Neural cell (in vitro differentiated cells): ENCODE data around the gene EMC9. TPM values are rescaled to one million over a fixed set of nuclear protein-coding genes. Genes with fewer than 3 reads are reported as not detected.

ENCODE experiments used
- H2AFZ ChIP-seq: fragments of 200-600, 300-800 bp; sonication (generic), shearing (Covaris generic); 2 replicates; pipeline ENCODE4 v1.6.0; 2014; ENCODE audit warnings: low read depth, mild to moderate bottlenecking, antibody characterized with exemption, low read length, moderate library complexity
- H3F3A ChIP-seq: fragments of 200-600 bp; shearing (Covaris generic); 2 replicates; pipeline ENCODE4 v1.6.1; 2016; ENCODE audit warnings: mild to moderate bottlenecking, moderate library complexity, mixed read lengths, antibody characterized with exemption, low read length; ENCODE audit not compliant: insufficient read depth, poor library complexity, severe bottlenecking
- H3K27ac ChIP-seq: fragments of 200-600, 300-800 bp; sonication (generic), shearing (Covaris generic); 2 replicates; pipeline ENCODE4 v1.5.1; 2014; ENCODE audit warnings: mild to moderate bottlenecking, low read length, moderate library complexity
- H3K27me3 ChIP-seq: fragments of 300-800, 200-600 bp; sonication (generic), shearing (Covaris generic); 2 replicates; pipeline ENCODE4 v1.6.0; 2014; ENCODE audit warnings: mild to moderate bottlenecking, low read depth, low read length, moderate library complexity; ENCODE audit not compliant: insufficient read depth
- H3K36me3 ChIP-seq: fragments of 300-800, 200-600 bp; sonication (generic), shearing (Covaris generic); 2 replicates; pipeline ENCODE4 v1.5.1; 2014; ENCODE audit warnings: mild to moderate bottlenecking, antibody characterized with exemption, low read length, moderate library complexity; ENCODE audit not compliant: insufficient read depth
- H3K4me2 ChIP-seq: fragments of 300-800, 200-600 bp; sonication (generic), shearing (Covaris generic); 2 replicates; pipeline ENCODE4 v1.6.0; 2014; ENCODE audit warnings: mild to moderate bottlenecking, low read length
- H3K4me3 ChIP-seq: fragments of 300-800, 200-600 bp; sonication (generic), shearing (Covaris generic); 2 replicates; pipeline ENCODE4 v1.5.1; 2014; ENCODE audit warnings: mild to moderate bottlenecking, low read length, moderate library complexity
- H3K79me2 ChIP-seq: fragments of 200-600 bp; shearing (Covaris generic); replicated peaks from 2 replicates; pipeline ENCODE4 v1.6.0; 2014; ENCODE audit warnings: mild to moderate bottlenecking, low read length, moderate library complexity; ENCODE audit not compliant: insufficient read depth
- H3K9ac ChIP-seq: fragments of 300-800, 200-600 bp; sonication (generic), shearing (Covaris generic); 2 replicates; pipeline ENCODE4 v1.6.1; 2016; ENCODE audit warnings: mild to moderate bottlenecking, low read length, mixed read lengths
- H3K9me2 ChIP-seq: fragments of 200-600 bp; shearing (Covaris generic); 2 replicates; pipeline ENCODE4 v1.6.1; 2016; ENCODE audit warnings: mild to moderate bottlenecking, low read length, mixed read lengths; ENCODE audit not compliant: insufficient read depth
- H3K9me3 ChIP-seq: fragments of 200-600, 300-800 bp; sonication (generic), shearing (Covaris generic); 2 replicates; pipeline ENCODE4 v1.6.1; 2016; ENCODE audit warnings: mild to moderate bottlenecking, mixed run types, low read length, moderate library complexity, mixed read lengths
- H4K20me1 ChIP-seq: fragments of 200-600 bp; shearing (Covaris generic); 2 replicates; pipeline ENCODE4 v1.6.1; 2016; ENCODE audit warnings: mild to moderate bottlenecking, mixed run types; ENCODE audit not compliant: insufficient read depth
- EP300 ChIP-seq: fragments of 450-650 bp; conservative IDR thresholded peaks from 2 replicates; pipeline ENCODE4 v1.6.1; 2014; ENCODE audit warnings: antibody characterized with exemption, mild to moderate bottlenecking, moderate library complexity; ENCODE audit not compliant: poor library complexity, severe bottlenecking
- EZH2 ChIP-seq: fragments of 200-600, 300-800 bp; shearing (Covaris generic), sonication (generic); IDR thresholded peaks from 2 replicates; pipeline ENCODE4 v1.6.1; 2014; ENCODE audit warnings: antibody characterized with exemption, low read length, borderline replicate concordance, mild to moderate bottlenecking; ENCODE audit not compliant: insufficient read depth, poor library complexity, severe bottlenecking
- MXI1 ChIP-seq: fragments of 450-650 bp; conservative IDR thresholded peaks from 2 replicates; pipeline ENCODE4 v1.6.1; 2014; ENCODE audit warnings: antibody characterized with exemption, mild to moderate bottlenecking; ENCODE audit not compliant: poor library complexity, severe bottlenecking
- POLR2AphosphoS5 ChIP-seq: IDR thresholded peaks from 2 replicates; pipeline ENCODE4 v1.6.1; 2012
- RAD21 ChIP-seq: fragments of 450-650 bp; conservative IDR thresholded peaks from 2 replicates; pipeline ENCODE4 v1.6.1; 2014; ENCODE audit warnings: antibody characterized with exemption, mild to moderate bottlenecking, moderate library complexity
- SMC3 ChIP-seq: fragments of 450-650 bp; conservative IDR thresholded peaks from 2 replicates; pipeline ENCODE4 v1.6.1; 2014; ENCODE audit warnings: antibody characterized with exemption, mild to moderate bottlenecking, moderate library complexity; ENCODE audit not compliant: poor library complexity
- TAF1 ChIP-seq: IDR thresholded peaks from 2 replicates; pipeline ENCODE4 v1.6.1; 2012; ENCODE audit warnings: low read depth
- polyA plus RNA-seq: library from polyadenylated mRNA; depleted of rRNA; stranded (reverse); fragments of >200 nt; gene quantifications from 2 replicates; pipeline ENCODE4 v1.2.3, GENCODE V29; 2014
- TF ChIP-seq, protein P1 (sequence below): fragments of 450-650 bp; IDR thresholded peaks from 2 replicates; pipeline ENCODE4 v1.5.1; 2014; ENCODE audit warnings: antibody characterized with exemption, mild to moderate bottlenecking, moderate library complexity; ENCODE audit not compliant: poor library complexity, severe bottlenecking
- TF ChIP-seq, protein P2 (sequence below): IDR thresholded peaks from 2 replicates; pipeline ENCODE4 v1.6.1; 2012; ENCODE audit warnings: borderline replicate concordance

Gene EMC9
- polyA plus RNA-seq, 1 donor from 2014 or later, result 45.1 TPM

DNA sequence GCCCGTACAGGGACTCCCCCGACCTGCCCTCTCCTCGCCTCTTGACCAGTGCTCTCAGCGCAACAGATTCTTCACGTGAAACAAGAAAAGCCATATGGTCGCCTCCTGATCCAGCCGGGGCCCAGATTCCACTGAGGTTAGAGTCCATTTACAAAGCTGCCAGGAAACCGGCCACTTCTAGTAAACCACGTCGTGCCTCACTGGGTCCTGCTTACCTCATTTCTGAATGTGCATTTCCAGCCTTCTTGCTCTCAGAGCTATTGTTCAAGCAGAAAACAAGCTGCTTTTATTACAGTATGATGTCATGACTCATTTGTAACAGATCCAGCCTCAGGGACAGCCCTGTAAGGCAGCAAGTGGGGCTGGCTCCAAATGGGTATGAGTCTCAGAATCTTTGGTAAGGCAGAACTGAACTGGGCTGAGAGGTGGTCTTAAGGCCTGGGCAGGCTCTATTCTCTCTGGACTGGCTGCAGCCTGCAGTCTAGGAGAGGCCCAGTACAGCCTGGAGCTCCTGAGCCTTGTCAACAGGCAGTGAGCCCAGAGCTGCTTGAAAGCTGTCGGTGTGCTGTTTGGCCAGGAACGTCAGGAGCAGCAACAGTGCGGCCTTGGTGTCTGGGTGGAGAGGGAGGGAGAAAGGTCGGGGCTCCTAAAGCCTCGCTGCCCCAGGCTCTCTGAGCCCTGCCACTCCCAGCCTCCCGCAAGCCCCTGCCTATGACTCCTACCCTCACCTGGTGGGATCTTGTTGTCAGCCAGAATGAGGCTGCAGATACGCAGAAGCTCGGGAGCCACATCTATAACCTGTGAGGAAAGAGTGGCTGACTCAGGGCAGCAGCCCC, 38.8 kb upstream of the EMC9 start:
- no peaks in the 10 kb centered on the region for H3K36me3 ChIP-seq

DNA sequence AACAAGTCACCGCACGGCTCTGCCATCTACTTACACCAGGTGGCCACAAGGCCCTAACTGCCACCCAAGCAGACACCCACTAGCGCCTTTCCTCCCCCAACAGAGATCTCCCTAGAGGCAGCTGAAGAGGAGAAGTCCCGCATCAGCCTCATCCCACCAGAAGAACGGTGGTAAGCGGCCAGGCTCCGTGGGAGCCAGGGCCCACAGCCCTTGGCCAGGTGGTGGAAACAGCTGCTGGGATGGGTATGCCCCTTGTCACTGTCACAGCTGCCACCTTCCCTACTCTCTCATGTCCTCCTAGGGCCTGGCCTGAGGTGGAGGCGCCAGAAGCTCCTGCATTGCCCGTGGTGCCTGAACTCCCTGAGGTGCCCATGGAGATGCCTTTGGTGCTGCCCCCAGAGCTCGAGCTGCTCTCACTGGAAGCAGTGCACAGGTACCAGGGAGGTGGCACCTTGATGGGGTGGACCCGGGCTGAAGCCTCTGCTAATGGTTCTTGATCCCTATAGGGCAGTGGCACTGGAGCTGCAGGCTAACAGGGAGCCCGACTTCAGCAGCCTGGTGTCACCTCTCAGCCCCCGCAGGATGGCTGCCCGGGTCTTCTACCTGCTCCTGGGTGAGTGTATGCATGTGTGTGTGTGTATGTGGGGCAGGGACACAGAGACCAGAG, 38.0 kb upstream of the EMC9 start:
- TF ChIP-seq EP300, result no peak
- no peaks in the 10 kb centered on the region for H3K27me3 ChIP-seq
- no peaks in the 10 kb centered on the region for H3K9me2 ChIP-seq
- H3F3A ChIP-seq, result no peaks in the 10 kb centered on the region
- H2AFZ ChIP-seq, result no peak overlapping the region
- no peaks in the 10 kb centered on the region for H3K36me3 ChIP-seq
- H3K4me2 ChIP-seq, result no peak overlapping the region
- no peaks in the 10 kb centered on the region for H3K9me3 ChIP-seq
- H3K27ac ChIP-seq, result no peak overlapping the region
- H3K79me2 ChIP-seq, result no peaks in the 10 kb centered on the region
- H4K20me1 ChIP-seq, result no peaks in the 10 kb centered on the region
- no peak overlapping the region for H3K4me3 ChIP-seq
- H3K9ac ChIP-seq, result no peak overlapping the region

More for the DNA sequence above, 38.8 kb upstream of the EMC9 start:
- Histone ChIP-seq H3K79me2 (no peaks in the 10 kb centered on the region), H3K27ac (no peak overlapping the region), H2AFZ (no peak overlapping the region), H3F3A (no peaks in the 10 kb centered on the region), H3K9me3 (no peaks in the 10 kb centered on the region), H3K27me3 (no peaks in the 10 kb centered on the region), H3K4me3 (no peak overlapping the region), H3K4me2 (no peak overlapping the region), H3K9me2 (no peaks in the 10 kb centered on the region), H3K9ac (no peak overlapping the region), H4K20me1 (no peaks in the 10 kb centered on the region)
- no peak for TF ChIP-seq EZH2
- no peak for TF ChIP-seq TAF1
- TF ChIP-seq SMC3, result no peak
- TF ChIP-seq, protein P1, sequence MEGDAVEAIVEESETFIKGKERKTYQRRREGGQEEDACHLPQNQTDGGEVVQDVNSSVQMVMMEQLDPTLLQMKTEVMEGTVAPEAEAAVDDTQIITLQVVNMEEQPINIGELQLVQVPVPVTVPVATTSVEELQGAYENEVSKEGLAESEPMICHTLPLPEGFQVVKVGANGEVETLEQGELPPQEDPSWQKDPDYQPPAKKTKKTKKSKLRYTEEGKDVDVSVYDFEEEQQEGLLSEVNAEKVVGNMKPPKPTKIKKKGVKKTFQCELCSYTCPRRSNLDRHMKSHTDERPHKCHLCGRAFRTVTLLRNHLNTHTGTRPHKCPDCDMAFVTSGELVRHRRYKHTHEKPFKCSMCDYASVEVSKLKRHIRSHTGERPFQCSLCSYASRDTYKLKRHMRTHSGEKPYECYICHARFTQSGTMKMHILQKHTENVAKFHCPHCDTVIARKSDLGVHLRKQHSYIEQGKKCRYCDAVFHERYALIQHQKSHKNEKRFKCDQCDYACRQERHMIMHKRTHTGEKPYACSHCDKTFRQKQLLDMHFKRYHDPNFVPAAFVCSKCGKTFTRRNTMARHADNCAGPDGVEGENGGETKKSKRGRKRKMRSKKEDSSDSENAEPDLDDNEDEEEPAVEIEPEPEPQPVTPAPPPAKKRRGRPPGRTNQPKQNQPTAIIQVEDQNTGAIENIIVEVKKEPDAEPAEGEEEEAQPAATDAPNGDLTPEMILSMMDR, result no peak
- no peak for TF ChIP-seq MXI1
- TF ChIP-seq RAD21, result no peak
- TF ChIP-seq EP300, result no peak

DNA sequence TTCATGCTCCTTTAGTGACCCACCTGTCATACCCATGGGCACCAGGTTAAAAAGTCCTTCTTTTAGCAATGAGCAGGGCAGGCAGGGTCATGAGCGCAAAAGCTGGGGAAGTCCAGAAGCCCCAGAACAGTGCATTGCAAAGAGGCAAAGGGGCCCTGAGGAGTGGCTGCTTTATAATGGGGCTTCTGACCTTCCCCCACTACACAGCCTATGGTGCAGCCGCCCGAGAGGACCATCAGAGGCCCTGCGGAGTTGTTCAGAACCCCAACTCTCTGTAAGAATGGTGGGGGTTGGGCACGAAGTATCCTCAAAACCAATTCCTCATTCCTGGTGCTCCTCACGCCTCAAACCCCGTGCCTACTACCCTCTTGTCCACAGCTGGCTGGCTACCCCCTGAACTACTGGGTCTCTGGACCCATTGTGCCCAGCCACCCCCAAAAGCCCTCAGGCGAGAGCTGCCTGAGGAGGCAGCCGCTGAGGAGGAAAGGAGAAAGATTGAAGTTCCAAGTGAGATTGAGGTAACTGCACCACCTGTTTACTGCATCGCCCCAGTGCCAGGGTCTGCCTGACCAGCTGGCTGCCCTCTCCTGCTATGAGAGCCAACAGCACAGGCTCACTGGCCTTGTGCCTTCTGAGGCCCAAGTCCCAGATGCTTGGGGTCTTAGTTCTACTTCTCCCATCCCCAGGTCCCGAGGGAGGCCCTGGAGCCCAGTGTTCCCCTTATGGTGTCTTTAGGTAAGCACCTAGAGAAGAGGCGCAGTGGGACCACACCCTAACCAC, 37.2 kb upstream of the EMC9 start:
- Histone ChIP-seq H3K9ac (no peak overlapping the region), H3K4me3 (no peak overlapping the region), H4K20me1 (no peaks in the 10 kb centered on the region), H3K79me2 (no peaks in the 10 kb centered on the region), H3K9me3 (no peaks in the 10 kb centered on the region), H3F3A (no peaks in the 10 kb centered on the region), H3K4me2 (no peak overlapping the region), H3K36me3 (no peaks in the 10 kb centered on the region), H2AFZ (no peak overlapping the region), H3K27ac (no peak overlapping the region), H3K27me3 (no peaks in the 10 kb centered on the region), H3K9me2 (no peaks in the 10 kb centered on the region)
- TF ChIP-seq RAD21, result no peak
- no peak for TF ChIP-seq EZH2
- TF ChIP-seq POLR2AphosphoS5, result no peak
- no peak for TF ChIP-seq SMC3
- no peak for TF ChIP-seq MXI1
- TF ChIP-seq, protein P1, result no peak
- TF ChIP-seq EP300, result no peak
- TF ChIP-seq, protein P2, sequence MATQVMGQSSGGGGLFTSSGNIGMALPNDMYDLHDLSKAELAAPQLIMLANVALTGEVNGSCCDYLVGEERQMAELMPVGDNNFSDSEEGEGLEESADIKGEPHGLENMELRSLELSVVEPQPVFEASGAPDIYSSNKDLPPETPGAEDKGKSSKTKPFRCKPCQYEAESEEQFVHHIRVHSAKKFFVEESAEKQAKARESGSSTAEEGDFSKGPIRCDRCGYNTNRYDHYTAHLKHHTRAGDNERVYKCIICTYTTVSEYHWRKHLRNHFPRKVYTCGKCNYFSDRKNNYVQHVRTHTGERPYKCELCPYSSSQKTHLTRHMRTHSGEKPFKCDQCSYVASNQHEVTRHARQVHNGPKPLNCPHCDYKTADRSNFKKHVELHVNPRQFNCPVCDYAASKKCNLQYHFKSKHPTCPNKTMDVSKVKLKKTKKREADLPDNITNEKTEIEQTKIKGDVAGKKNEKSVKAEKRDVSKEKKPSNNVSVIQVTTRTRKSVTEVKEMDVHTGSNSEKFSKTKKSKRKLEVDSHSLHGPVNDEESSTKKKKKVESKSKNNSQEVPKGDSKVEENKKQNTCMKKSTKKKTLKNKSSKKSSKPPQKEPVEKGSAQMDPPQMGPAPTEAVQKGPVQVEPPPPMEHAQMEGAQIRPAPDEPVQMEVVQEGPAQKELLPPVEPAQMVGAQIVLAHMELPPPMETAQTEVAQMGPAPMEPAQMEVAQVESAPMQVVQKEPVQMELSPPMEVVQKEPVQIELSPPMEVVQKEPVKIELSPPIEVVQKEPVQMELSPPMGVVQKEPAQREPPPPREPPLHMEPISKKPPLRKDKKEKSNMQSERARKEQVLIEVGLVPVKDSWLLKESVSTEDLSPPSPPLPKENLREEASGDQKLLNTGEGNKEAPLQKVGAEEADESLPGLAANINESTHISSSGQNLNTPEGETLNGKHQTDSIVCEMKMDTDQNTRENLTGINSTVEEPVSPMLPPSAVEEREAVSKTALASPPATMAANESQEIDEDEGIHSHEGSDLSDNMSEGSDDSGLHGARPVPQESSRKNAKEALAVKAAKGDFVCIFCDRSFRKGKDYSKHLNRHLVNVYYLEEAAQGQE, result no peak
- TF ChIP-seq TAF1, result no peak
